ENCODE results near the gene ADD2.

ADD2 gene

GRCh38 chr2:70696142-70696541 is 71.9 kb downstream of the ADD2 start:
- Mint-ChIP-seq H3K4me1 (peaks cover 5% of the 10 kb centered on the region), H3K36me3 (ENCODE audit: low read depth) (no peaks in the 10 kb centered on the region), H3K4me3 (no peak overlapping the region), H3K9me3 (no peaks in the 10 kb centered on the region), H3K27ac (no peak overlapping the region), H3K27me3 (ENCODE audit: low read depth) (peaks cover 3% of the 10 kb centered on the region)
- TF ChIP-seq CTCF (IDR thresholded peaks at IDR 0.05; ENCODE audit: unreplicated experiment in 3 of 3): no peak

DNA sequence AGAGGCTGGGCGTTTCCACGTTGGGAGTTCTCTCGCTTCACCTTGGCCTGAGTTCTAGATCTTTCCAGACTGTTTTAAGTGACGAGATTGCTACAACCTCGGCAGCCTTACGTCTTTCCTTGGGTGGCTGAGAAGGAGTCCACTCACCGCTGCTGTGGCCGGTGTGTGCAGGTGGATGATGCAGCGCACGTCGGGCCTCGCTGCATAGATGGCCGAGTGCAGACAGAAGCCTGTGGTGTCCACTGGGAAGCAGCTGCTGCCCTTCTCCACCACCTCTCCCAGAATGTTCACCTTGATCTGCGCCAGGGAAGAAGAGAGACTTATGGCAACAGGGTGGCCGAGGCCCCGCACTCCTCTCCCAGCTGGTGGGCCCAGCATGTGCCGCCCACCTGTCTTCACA is 75.7 kb downstream of the ADD2 start:
- peaks cover 3% of the 10 kb centered on the region for H3K27me3 Mint-ChIP-seq (ENCODE audit: low read depth)

DNA sequence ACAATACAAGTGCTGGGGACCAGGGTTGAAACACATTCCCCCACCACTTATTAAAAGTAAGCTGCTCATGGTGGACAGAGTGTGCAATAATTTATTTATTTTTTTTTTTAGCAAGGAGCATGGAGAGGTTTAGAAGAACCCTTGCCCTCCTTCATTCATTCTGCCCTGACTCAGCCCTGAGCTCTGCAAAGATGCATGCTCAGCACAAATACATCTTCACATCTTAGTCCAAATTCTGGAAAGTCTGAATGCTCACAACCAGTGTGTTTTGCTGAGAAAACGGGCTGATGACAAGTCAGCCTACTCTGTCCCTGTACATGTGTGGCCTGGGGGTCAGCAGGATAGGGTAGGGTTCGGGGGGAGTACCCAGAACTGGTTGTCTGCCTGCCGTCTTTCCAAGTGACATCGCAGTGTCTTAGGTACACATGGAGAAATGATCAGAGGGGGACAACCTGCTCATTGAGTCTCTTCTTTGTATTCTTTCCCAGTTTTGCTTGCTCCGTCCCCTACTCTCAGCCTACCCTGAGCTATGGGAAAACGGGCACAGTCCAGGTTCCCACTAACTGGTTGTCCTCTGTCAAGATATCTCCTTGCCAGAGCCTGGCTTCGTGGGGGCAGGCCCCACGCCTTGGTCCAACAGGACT is 76.4 kb downstream of the ADD2 start:
- no peaks in the 10 kb centered on the region for H3K36me3 Mint-ChIP-seq (ENCODE audit: low read depth)
- no peaks in the 10 kb centered on the region for H3K9me3 Mint-ChIP-seq
- H3K27me3 Mint-ChIP-seq (ENCODE audit: low read depth): peaks cover under 1% of the 10 kb centered on the region
- no peak overlapping the region for H3K4me3 Mint-ChIP-seq
- no peak overlapping the region for H3K27ac Mint-ChIP-seq
- no peak for TF ChIP-seq CTCF (IDR thresholded peaks at IDR 0.05; ENCODE audit: unreplicated experiment in 3 of 3)
- H3K4me1 Mint-ChIP-seq: peaks cover 9% of the 10 kb centered on the region

More for the DNA sequence above, 75.7 kb downstream of the ADD2 start:
- no peak overlapping the region for H3K4me3 Mint-ChIP-seq
- no peaks in the 10 kb centered on the region for H3K36me3 Mint-ChIP-seq (ENCODE audit: low read depth)
- no peak for TF ChIP-seq CTCF (IDR thresholded peaks at IDR 0.05; ENCODE audit: unreplicated experiment in 3 of 3)
- peaks cover 5% of the 10 kb centered on the region for H3K4me1 Mint-ChIP-seq
- H3K27ac Mint-ChIP-seq: no peak overlapping the region
- no peaks in the 10 kb centered on the region for H3K9me3 Mint-ChIP-seq

- Mint-ChIP-seq H3K27me3 (ENCODE audit: low read depth) (no peaks in the 10 kb centered on the region), H3K4me3 (no peak overlapping the region), H3K4me1 (peaks cover 10% of the 10 kb centered on the region), H3K36me3 (ENCODE audit: low read depth) (no peaks in the 10 kb centered on the region), H3K27ac (no peak overlapping the region), H3K9me3 (no peaks in the 10 kb centered on the region)
- no peak for TF ChIP-seq CTCF (IDR thresholded peaks at IDR 0.05; ENCODE audit: unreplicated experiment in 3 of 3)
Measured at GRCh38 chr2:70690846-70691245, 77.2 kb downstream of the ADD2 start.

GRCh38 chr2:70688427-70688826 is 79.6 kb downstream of the ADD2 start:
- Mint-ChIP-seq H3K4me3 (no peak overlapping the region), H3K27ac (no peak overlapping the region), H3K9me3 (no peaks in the 10 kb centered on the region), H3K27me3 (ENCODE audit: low read depth) (no peaks in the 10 kb centered on the region), H3K4me1 (peaks cover 10% of the 10 kb centered on the region), H3K36me3 (ENCODE audit: low read depth) (no peaks in the 10 kb centered on the region)
- TF ChIP-seq CTCF (IDR thresholded peaks at IDR 0.05; ENCODE audit: unreplicated experiment in 3 of 3): no peak

GRCh38 chr2:70687461-70687795 is 80.6 kb downstream of the ADD2 start:
- Mint-ChIP-seq H3K36me3 (ENCODE audit: low read depth) (no peaks in the 10 kb centered on the region), H3K4me3 (no peak overlapping the region), H3K4me1 (peaks cover 4% of the 10 kb centered on the region), H3K9me3 (no peaks in the 10 kb centered on the region), H3K27me3 (ENCODE audit: low read depth) (no peaks in the 10 kb centered on the region), H3K27ac (no peak overlapping the region)
- TF ChIP-seq CTCF (IDR thresholded peaks at IDR 0.05; ENCODE audit: unreplicated experiment in 3 of 3): no peak

Measured in nephron (organoid).